Heart left ventricle (tissue), 16 donors: Measurements from ENCODE around the gene CALHM1. TPM values are rescaled to one million over a fixed set of nuclear protein-coding genes. Genes with fewer than 3 reads are reported as not detected.
A peak's percentile ranks its signal among the peaks of the same experiment; 100 is the strongest.
"Not testable (repeated sequence)": the region's sequence is repeated elsewhere in the genome, so short reads cannot be mapped to it uniquely, and the experiment has no call there.

Source experiments
- ATAC-seq, 4 donors: fragments of 200-7000 bp; cut with Tn5 transposase; one replicate each; pipeline ENCODE4 v1.9.1; 2020 to 2022; ENCODE audit warnings: moderate library complexity in 4 of 4, mild to moderate bottlenecking in 3 of 4, moderate number of reproducible peaks in 1 of 4
- DNase-seq, 5 donors: peaks; one replicate each; pipeline ENCODE4 v3.0.0-alpha.2; 2020
- H3K27ac ChIP-seq, 12 donors: fragments of 200-600 bp; sonication (generic) in 4 of 12; one replicate each; pipeline versions ENCODE4 v1.5.0 to v1.8.0; 2016 to 2022; ENCODE audit warnings: mild to moderate bottlenecking in 2 of 12
- H3K27me3 ChIP-seq, 9 donors: fragments of 200-600 bp; sonication (generic) in 2 of 9; one replicate each; pipeline versions ENCODE4 v1.5.1 to v1.8.0; 2016 to 2022; ENCODE audit warnings: mild to moderate bottlenecking in 3 of 9
- H3K36me3 ChIP-seq, 9 donors: fragments of 200-600 bp; sonication (generic) in 2 of 9; one replicate each; pipeline versions ENCODE4 v1.5.0 to v1.8.0; 2018 to 2022; ENCODE audit warnings: mild to moderate bottlenecking in 2 of 9
- H3K4me1 ChIP-seq, 12 donors: fragments of 200-600 bp; sonication (generic) in 4 of 12; one replicate each; pipeline versions ENCODE4 v1.5.0 to v1.8.0; 2016 to 2022; ENCODE audit warnings: mild to moderate bottlenecking in 3 of 12
- H3K4me3 ChIP-seq, 12 donors: fragments of 200-600 bp; sonication (generic) in 4 of 12; one replicate each; pipeline versions ENCODE4 v1.5.0 to v1.8.0; 2017 to 2022; ENCODE audit warnings: mild to moderate bottlenecking in 9 of 12, moderate library complexity in 4 of 12
- H3K9me3 ChIP-seq, 12 donors: fragments of 200-600 bp; sonication (generic) in 4 of 12; one replicate each; pipeline versions ENCODE4 v1.5.0 to v1.8.0; 2016 to 2022; ENCODE audit warnings: mild to moderate bottlenecking in 1 of 12
- CTCF ChIP-seq, 12 donors: fragments of 200-600 bp; sonication (generic) in 4 of 12; IDR thresholded peaks; one replicate each; pipeline versions ENCODE4 v1.5.0 to v1.8.0; 2018 to 2022; ENCODE audit warnings: antibody characterized with exemption in 12 of 12, mild to moderate bottlenecking in 5 of 12
- POLR2A ChIP-seq, 2 donors: fragments of 450-650 bp; IDR thresholded peaks; one replicate each; pipeline ENCODE4 v1.6.1; 2017; ENCODE audit warnings: antibody characterized with exemption in 2 of 2, mild to moderate bottlenecking in 2 of 2, moderate library complexity in 2 of 2
- WGBS, 4 donors: extraction: QIAGEN DNeasy Blood & Tissue Kit in 2 of 4; methylation state at CpG; one replicate each; pipeline versions ENCODE4 v1.1.5 to v1.1.7; 2013 to 2018; 5-methylcytosine and 5-hydroxymethylcytosine counted together
- intact Hi-C, 10 donors: fragments of 100-400 bp; cut with DNase I; formaldehyde crosslinking; loops; one replicate each; pipeline versions ENCODE4 v1.11.1 to v1.14.2; 2022
- polyA plus RNA-seq, 2 donors: library from polyadenylated mRNA; stranded (reverse); fragments of 200-250 nt; gene quantifications; one replicate each; pipeline ENCODE4 v1.2.3, GENCODE V29; 2013
- total RNA-seq, 9 donors: library from RNA; depleted of rRNA in 2 of 9; stranded (reverse); fragments of >200 nt in 2 of 9; fragmentation: NEBNext Ultra II Directional in 3 of 9; extraction: Animal tissue kit (Norgen Biotek cat#: 25700) in 3 of 9; gene quantifications; one replicate each; pipeline versions ENCODE4 v1.1.0 to v1.2.4, GENCODE V29; 2016 to 2023
- donor health status: ischemic (EF 13 %, LVEDD 7.1; RV severe dilation, severe dysfunction).
- donor health status: healthy with polysubstance abuse.
- donor health status: DM: no; HTN: yes; CAD: no.
- donor health status: DM: no; HTN: no; CAD: no.
- donor health status: ischemic (EF 25% LVEDD 6.9; RV normal size, moderate dysfunction).
- donor health status: ischemic (EF 25% LVEDD 5.7; RV mildly dilated, moderate dysfunction).
- donor health status: healthy.
- donor health status: DM: yes; HTN: yes; CAD: no.
- donor health status: ischemic (EF 35%, LVEDD 5.7; RV mildly dilated, moderate dysfunction).
- donor health status: nonischemic (EF 11% LVEDD 7.7; RV severe dilation, severe dysfunction).
- donor health status: DM: yes; HTN: yes; CAD: no.
- donor health status: PGD.
- donor health status: ischemic (EF 29% LVEDD 5.4; RV normal size, mild dysfunction).
- donor health status: nonischemic (EF 23%, LVEDD 6.1; RV moderate dilation, normal function).

Gene CALHM1
- total and polyA plus RNA-seq, 11 donors: not detected

- Histone ChIP-seq H3K27ac (no peak overlapping the region), H3K36me3 (peaks cover 3 to 98% (median 95%) of the 10 kb centered on the region in 9 donors), H3K9me3 (no peaks in the 10 kb centered on the region), H3K27me3 (no peaks in the 10 kb centered on the region), H3K4me3 (no peak overlapping the region), H3K4me1 (no peaks in the 10 kb centered on the region)
- ATAC-seq: no peak
- no peak for DNase-seq
- intact Hi-C loops: no loop called here
- TF ChIP-seq POLR2A (IDR thresholded peaks at IDR 0.05) (no peak), CTCF (IDR thresholded peaks at IDR 0.05) (no peak)
- WGBS, 4 donors: 76 to 91% (median 82%) methylated on average over 4 to 5 of the region's 5 CpGs
Observed at GRCh38 chr10:103423748-103424147, 35.0 kb downstream of the CALHM1 start.

GRCh38 chr10:103419101-103419500 lies 39.6 kb downstream of the CALHM1 start:
- DNase-seq (no peak), ATAC-seq (no peak)
- no peaks in the 10 kb centered on the region for H3K27me3 ChIP-seq
- no peaks in the 10 kb centered on the region for H3K9me3 ChIP-seq
- TF ChIP-seq POLR2A (IDR thresholded peaks at IDR 0.05) (no peak), CTCF (IDR thresholded peaks at IDR 0.05) (no peak)
- no peak overlapping the region for H3K4me3 ChIP-seq
- no peak overlapping the region for H3K27ac ChIP-seq
- 93 to 95% (median 94%) methylated on average over 3 to 4 of the region's 4 CpGs for WGBS, 4 donors
- H3K36me3 ChIP-seq: peaks cover 9 to 98% (median 94%) of the 10 kb centered on the region in 9 donors
- no peaks in the 10 kb centered on the region for H3K4me1 ChIP-seq
- intact Hi-C loops: loop anchor here in 7 of 10 donors (2.0 to 10.0 kb wide), 4 partner anchors 64 to 266 kb away; no protein-coding TSS in a partner anchor

GRCh38 chr10:103417601-103418000 lies 41.1 kb downstream of the CALHM1 start:
- H3K4me1 ChIP-seq: no peaks in the 10 kb centered on the region
- DNase-seq (no peak), ATAC-seq (no peak)
- intact Hi-C loops: loop anchor here (1.0 to 10.0 kb wide), 9 partner anchors 64 to 267 kb away; no protein-coding TSS in a partner anchor
- H3K27ac ChIP-seq: no peak overlapping the region
- peaks cover 12 to 98% (median 94%) of the 10 kb centered on the region in 9 donors for H3K36me3 ChIP-seq
- no peak for TF ChIP-seq CTCF (IDR thresholded peaks at IDR 0.05)
- TF ChIP-seq POLR2A (IDR thresholded peaks at IDR 0.05): no peak
- H3K4me3 ChIP-seq: no peak overlapping the region
- H3K9me3 ChIP-seq: no peaks in the 10 kb centered on the region
- H3K27me3 ChIP-seq: no peaks in the 10 kb centered on the region
- WGBS, 4 donors: 86 to 93% (median 90%) methylated on average over 5 of the region's 5 CpGs

- H3K9me3 ChIP-seq, H3K4me3 ChIP-seq, ATAC-seq, H3K27me3 ChIP-seq, DNase-seq, H3K27ac ChIP-seq, H3K4me1 ChIP-seq: not testable (repeated sequence)
- TF ChIP-seq CTCF (IDR thresholded peaks at IDR 0.05): peak in 2 of 12 donors; percentile 2 to 7
- peaks cover 12 to 98% (median 94%) of the 10 kb centered on the region in 9 donors for H3K36me3 ChIP-seq
- intact Hi-C loops: loop anchor here (1.0 to 10.0 kb wide), 9 partner anchors 64 to 268 kb away; no protein-coding TSS in a partner anchor
- WGBS, 4 donors: 89 to 94% (median 90%) methylated on average over 5 of the region's 5 CpGs
Observed at GRCh38 chr10:103417148-103417469, 41.6 kb downstream of the CALHM1 start.
